Left renal cortex interstitium (tissue), 4 donors: Measurements from ENCODE around the gene CRYAA. TPM values are rescaled to one million over a fixed set of nuclear protein-coding genes. Genes with fewer than 3 reads are reported as not detected.
"Not testable (repeated sequence)": the region's sequence is repeated elsewhere in the genome, so short reads cannot be mapped to it uniquely, and the experiment has no call there.

Experiments
- DNase-seq, 4 donors: peaks; one replicate each; pipeline ENCODE4 v3.0.0-alpha.2; 2013; ENCODE audit warnings: low read depth in 4 of 4, low spot score in 2 of 4, missing footprints in 1 of 4
- polyA plus RNA-seq, 4 donors: library from polyadenylated mRNA; unstranded; fragments of 120-200 nt; gene quantifications; one replicate each; pipeline ENCODE4 v1.2.1, GENCODE V29; 2013; ENCODE audit not compliant: insufficient read length in 4 of 4

CRYAA gene
- polyA plus RNA-seq, 4 donors = 0.27 to 0.30 TPM; not detected in 2

GRCh38 chr21:43176621-43177020 is 7.8 kb downstream of the CRYAA start:
- not testable (repeated sequence) for DNase-seq

- not testable (repeated sequence) for DNase-seq
Observed at GRCh38 chr21:43177043-43177906, 8.5 kb downstream of the CRYAA start.

DNA sequence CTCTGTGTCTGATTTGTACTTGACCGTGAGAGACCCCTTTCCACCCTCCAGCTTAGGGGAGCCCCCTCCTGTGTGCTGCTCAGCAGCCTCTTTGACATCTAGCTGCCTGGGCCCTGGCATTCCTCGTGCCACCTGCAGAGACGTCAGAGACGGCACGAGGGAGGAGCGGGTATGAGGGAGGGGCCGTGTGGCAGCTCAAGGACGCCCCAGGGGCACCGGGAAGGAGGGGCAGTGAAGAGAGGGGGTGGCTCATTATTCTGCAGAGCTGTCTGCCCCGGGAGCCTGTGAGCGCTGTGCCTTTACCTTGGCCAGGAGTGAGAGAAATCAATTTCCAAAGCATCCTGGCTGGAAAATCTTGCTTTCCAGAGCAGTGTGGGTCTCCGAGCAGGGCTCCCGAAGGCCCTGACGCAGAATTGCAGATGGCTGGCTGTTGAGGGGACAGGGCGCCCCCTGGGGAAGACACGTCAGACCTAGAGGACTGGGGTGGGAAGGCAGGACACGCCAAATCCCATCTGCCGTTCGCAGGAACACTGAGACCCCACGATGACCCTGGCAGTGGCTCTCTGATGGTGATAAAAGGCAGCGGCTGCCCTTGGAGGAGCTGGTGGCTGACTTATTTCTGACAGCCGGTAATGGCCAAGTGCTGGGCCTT is 9.5 kb downstream of the CRYAA start:
- not testable (repeated sequence) for DNase-seq

DNA sequence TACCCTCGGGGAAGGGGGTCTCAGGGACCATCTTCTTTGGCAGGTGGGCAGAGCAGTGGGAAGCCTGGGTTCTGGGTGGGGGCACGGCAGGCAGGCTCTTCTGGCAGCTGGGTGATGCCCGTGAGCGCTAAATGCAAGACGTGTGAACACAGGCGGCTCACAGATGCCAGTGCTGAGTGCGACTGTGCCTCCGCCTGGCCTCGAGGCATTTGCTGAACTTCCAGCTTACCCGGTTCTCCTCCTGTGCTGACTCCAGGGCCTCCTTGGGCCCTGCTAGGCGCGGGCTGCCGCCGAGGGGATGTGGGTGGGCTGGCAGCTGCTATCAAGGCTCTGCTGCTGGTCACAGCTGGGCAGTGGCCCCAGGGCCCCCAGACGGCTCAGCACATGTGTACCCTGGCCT is 12.2 kb downstream of the CRYAA start:
- DNase-seq = not testable (repeated sequence)

DNA sequence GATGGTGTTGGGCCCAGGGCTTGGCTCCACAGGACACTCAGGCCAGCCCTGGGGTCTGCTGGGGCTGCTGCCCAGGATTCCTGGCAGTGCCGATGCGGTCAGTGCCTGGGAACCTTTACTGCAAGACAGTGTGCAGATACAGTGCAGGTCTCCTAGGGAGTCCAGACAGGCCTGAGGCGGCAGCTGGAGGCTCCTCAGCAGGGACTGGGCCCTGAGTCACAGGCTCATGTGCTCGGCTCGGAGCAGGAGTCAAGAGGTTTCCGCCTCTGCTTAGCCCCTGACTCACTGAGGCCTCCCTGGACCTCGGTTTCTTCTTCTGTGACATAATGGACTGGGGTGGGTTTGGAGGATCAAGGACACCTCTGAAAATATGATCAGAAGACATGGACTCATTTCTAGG is 18.5 kb downstream of the CRYAA start:
- not testable (repeated sequence) for DNase-seq

- DNase-seq = no peak
Observed at GRCh38 chr21:43187715-43188114, 18.9 kb downstream of the CRYAA start.

GRCh38 chr21:43188181-43188580 is 19.4 kb downstream of the CRYAA start:
- no peak for DNase-seq

- no peak for DNase-seq
Observed at GRCh38 chr21:43188592-43189210, 19.9 kb downstream of the CRYAA start.

- DNase-seq = no peak
Observed at GRCh38 chr21:43189936-43190335, 21.1 kb downstream of the CRYAA start.

DNA sequence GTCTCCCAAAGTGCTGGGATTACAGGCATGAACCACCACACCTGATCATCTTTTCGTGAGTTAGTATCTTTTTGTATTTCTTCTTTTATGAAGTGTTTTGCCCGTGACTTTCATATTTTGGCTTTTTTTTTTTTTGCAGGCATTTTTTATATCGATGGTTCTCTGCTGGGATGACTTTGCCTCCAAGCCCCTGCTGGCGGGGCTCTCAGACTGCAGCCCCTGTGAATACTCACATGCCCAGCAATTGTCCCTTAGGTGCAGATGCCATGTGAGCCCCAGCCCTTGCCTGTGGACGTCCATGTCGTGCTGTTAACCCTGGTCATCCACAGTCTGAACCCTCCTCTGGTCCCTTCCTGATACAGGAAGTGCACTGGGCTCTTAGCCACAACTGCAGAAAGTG is 21.7 kb downstream of the CRYAA start:
- DNase-seq = no peak

- DNase-seq = no peak
Observed at GRCh38 chr21:43190951-43191350, 22.1 kb downstream of the CRYAA start.

DNA sequence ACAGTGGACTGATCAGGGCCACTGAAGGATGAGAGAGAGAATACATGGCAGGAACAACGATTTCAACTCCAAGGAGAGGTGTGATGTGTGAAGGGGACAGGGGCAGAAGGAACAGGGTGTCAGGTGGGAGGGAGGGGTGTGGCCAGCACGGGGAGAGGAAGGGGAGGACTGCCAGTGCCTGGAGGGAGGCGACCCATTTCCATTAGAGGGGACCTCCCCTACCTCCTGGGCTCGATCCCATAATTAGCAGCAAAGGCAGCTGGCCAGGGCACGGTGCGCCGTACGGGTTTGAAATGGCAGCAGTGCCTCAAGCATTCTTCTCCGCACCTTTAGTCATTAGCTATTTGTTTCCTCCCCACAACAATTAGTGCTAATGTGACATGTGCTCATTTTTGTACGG is 22.7 kb downstream of the CRYAA start:
- DNase-seq = no peak

DNA sequence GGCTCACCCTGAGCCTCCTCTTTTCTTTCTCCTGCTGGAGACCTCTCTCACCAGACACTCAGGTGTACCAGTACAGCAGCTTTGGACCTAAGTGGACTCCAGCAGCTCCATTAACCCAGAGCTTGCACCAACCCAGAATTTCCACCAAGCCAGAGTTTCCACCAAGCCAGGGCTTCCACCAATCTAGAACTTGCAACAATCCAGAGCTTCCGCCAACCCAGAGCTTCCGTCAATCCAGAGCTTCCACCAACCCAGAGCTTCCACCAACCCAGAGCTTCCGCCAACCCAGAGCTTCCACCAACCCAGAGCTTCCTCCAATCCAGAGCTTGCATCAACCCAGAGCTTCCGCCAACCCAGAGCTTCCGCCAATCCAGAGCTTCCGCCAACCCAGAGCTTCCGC is 23.2 kb downstream of the CRYAA start:
- DNase-seq = no peak

- no peak for DNase-seq
Observed at GRCh38 chr21:43192501-43193081, 23.8 kb downstream of the CRYAA start.

- DNase-seq = no peak
Observed at GRCh38 chr21:43193088-43193650, 24.4 kb downstream of the CRYAA start.

DNA sequence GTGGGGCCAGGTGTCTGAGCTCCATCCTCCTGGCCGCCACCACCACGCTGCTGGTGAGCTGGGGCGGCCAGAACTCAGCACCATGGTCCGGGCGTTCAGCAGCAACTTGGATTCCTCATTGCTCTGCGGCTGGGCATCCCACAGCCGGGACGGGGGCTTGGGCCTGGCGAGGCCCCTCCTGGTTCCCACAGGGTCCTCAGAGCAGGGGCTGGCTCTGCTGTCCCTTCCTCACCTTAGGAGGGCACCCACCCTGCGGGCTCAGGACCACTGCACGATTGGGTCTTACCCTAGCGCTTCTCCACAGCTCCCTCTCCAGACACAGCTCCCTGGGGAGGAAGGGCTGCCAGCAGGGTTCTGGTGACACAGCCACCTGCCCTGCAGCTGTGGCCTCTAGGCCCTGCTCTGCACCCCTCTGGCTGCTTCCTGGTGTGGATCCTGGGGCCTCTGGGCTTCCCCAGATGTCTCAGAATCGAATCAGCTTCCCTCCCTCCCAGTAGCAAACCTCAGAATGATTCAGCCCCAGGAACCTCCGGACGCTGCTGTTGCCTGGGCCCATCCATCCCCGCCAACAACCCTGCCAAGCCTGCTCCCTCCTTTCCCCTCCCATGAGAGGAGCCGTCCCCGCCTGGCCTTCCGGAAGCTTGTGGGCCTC is 25.0 kb downstream of the CRYAA start:
- DNase-seq = no peak

GRCh38 chr21:43194303-43195120 is 25.7 kb downstream of the CRYAA start:
- no peak for DNase-seq

DNA sequence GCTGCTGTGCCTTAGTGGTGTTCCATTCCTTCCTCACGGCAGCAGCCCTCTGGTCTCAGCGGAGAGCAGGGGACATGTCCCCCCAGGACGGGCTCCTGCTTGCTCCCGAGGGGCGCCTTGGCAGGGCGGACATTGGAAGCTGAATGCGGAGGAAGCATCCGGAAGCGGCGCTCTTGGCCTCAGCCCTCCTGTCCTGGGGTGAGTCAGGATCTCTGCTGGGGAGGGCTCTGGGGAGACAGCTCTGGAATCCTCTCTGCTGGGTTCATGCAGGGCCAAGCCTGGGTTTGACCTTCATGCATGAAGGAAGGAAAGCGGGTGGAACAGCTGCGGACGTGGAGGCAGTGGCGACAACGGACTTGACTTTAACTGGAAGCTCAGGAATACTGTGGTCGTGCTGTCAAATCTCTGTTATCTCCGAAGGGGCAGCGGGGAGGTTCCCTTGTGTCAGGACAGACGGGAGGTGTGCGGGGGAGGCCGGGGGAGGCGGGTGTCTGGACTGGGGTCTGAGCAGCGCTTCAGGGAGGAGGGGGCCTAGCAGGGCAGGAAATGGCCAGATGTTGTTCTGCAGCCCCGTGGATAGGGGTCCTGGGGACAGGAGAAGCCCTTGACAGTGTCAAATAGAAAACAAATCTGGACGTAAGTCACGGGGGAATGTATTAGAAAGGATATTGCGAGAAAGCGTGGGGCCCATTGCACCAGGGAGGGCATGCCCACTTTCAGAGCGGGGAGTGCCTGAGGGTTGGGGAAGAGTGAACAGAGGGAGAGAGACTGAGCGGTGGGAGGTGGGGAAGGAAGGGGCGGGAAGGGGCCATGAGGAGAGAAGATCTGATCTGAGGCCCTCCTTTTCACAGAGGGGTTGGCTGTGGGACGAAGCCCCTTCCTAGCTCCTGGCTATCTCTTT is 26.6 kb downstream of the CRYAA start:
- DNase-seq = no peak

GRCh38 chr21:43196826-43197225 is 28.0 kb downstream of the CRYAA start:
- DNase-seq = no peak
